Thyroid gland (tissue), 4 donors: ENCODE measurements around the gene EFNA3. TPM values are rescaled to one million over a fixed set of nuclear protein-coding genes. Genes with fewer than 3 reads are reported as not detected.
A peak's percentile ranks its signal among the peaks of the same experiment; 100 is the strongest.

Source experiments
- DNase-seq, 2 donors: peaks; one replicate each; pipeline ENCODE4 v3.0.0-alpha.2; 2019
- H3K27ac ChIP-seq, 3 donors: fragments of 200-600 bp; sonication (generic); 1 replicate in 2 of 3; 2 replicates in 1 of 3; pipeline ENCODE4 v1.5.1; 2016 to 2019; ENCODE audit warnings: mild to moderate bottlenecking in 1 of 3, moderate library complexity in 1 of 3
- H3K27me3 ChIP-seq: fragments of 200-600 bp; sonication (generic); one replicate; pipeline ENCODE4 v1.5.1; 2019
- H3K36me3 ChIP-seq, 2 donors: fragments of 200-600 bp; sonication (generic); one replicate each; pipeline ENCODE4 v1.5.1; 2016 to 2019
- H3K4me1 ChIP-seq, 2 donors: fragments of 200-600 bp; sonication (generic); one replicate each; pipeline ENCODE4 v1.5.1; 2017 to 2019
- H3K4me3 ChIP-seq, 3 donors: fragments of 200-600 bp; sonication (generic); replicated peaks in 1 of 3; 1 replicate in 2 of 3; 2 replicates in 1 of 3; pipeline ENCODE4 v1.5.1; 2016; ENCODE audit warnings: mild to moderate bottlenecking in 1 of 3
- H3K9me3 ChIP-seq: fragments of 200-600 bp; sonication (generic); one replicate; pipeline ENCODE4 v1.5.1; 2017
- CTCF ChIP-seq, 6 experiments: fragments of 200-600 bp in 3 of 6; fragments of 450-650 bp in 3 of 6; sonication (generic) in 3 of 6; IDR thresholded peaks; one replicate each; pipeline ENCODE4 v1.5.1; 2016 to 2019; ENCODE audit warnings: antibody characterized with exemption in 6 of 6, mild to moderate bottlenecking in 2 of 6, inconsistent platforms in 1 of 6, moderate library complexity in 1 of 6
- POLR2A ChIP-seq, 2 donors: fragments of 450-650 bp; IDR thresholded peaks; one replicate each; pipeline ENCODE4 v1.6.1; 2017; ENCODE audit warnings: antibody characterized with exemption in 2 of 2, mild to moderate bottlenecking in 2 of 2, moderate library complexity in 1 of 2
- WGBS, 2 donors: methylation state at CpG; one replicate each; pipeline ENCODE4 v1.1.5; 2017; 5-methylcytosine and 5-hydroxymethylcytosine counted together
- intact Hi-C: fragments of 100-400 bp; cut with DNase I; formaldehyde crosslinking; loops from one replicate; pipeline ENCODE4 v1.15.1; 2023
- total RNA-seq, 4 donors: library from RNA; depleted of rRNA; stranded (reverse); fragments of >200 nt; gene quantifications; one replicate each; pipeline ENCODE4 v1.2.3, GENCODE V29; 2016

EFNA3 gene
- total RNA-seq, 4 donors from 2014 or later: 1.2 to 2.9 (median 2.0) TPM

- Histone ChIP-seq H3K27me3 (no peaks in the 10 kb centered on the region), H3K36me3 (no peaks in the 10 kb centered on the region), H3K9me3 (no peaks in the 10 kb centered on the region), H3K27ac (no peak overlapping the region), H3K4me3 (no peak overlapping the region), H3K4me1 (peaks cover 0 to 5% of the 10 kb centered on the region in 2 donors)
- TF ChIP-seq CTCF (IDR thresholded peaks at IDR 0.05): no peak
- TF ChIP-seq POLR2A (IDR thresholded peaks at IDR 0.05): no peak
- DNase-seq: no peak
- intact Hi-C loops: loop anchor here (5.0 kb wide), 1 partner anchor 49 kb away; no protein-coding TSS in a partner anchor
- WGBS, 2 donors: 77 to 82% methylated on average over 5 of the region's 5 CpGs
Observed at GRCh38 chr1:155108296-155108695, 29.7 kb downstream of the EFNA3 start.

GRCh38 chr1:155110381-155110780 lies 31.7 kb downstream of the EFNA3 start:
- no peaks in the 10 kb centered on the region for H3K36me3 ChIP-seq
- H3K4me3 ChIP-seq: no peak overlapping the region
- no peaks in the 10 kb centered on the region for H3K27me3 ChIP-seq
- 88% methylated on average over 8 of the region's 8 CpGs for WGBS, 2 donors
- TF ChIP-seq CTCF (IDR thresholded peaks at IDR 0.05) (no peak), POLR2A (IDR thresholded peaks at IDR 0.05) (no peak)
- intact Hi-C loops: no loop called here
- H3K27ac ChIP-seq: no peak overlapping the region
- no peak for DNase-seq
- no peaks in the 10 kb centered on the region for H3K4me1 ChIP-seq
- H3K9me3 ChIP-seq: no peaks in the 10 kb centered on the region

- H3K4me3 ChIP-seq: no peak overlapping the region
- no peak overlapping the region for H3K27ac ChIP-seq
- TF ChIP-seq CTCF (IDR thresholded peaks at IDR 0.05): no peak
- no peak for TF ChIP-seq POLR2A (IDR thresholded peaks at IDR 0.05)
- H3K27me3 ChIP-seq: no peaks in the 10 kb centered on the region
- DNase-seq: no peak
- H3K4me1 ChIP-seq: no peaks in the 10 kb centered on the region
- 83 to 84% methylated on average over 8 of the region's 8 CpGs for WGBS, 2 donors
- intact Hi-C loops: no loop called here
- no peaks in the 10 kb centered on the region for H3K9me3 ChIP-seq
- no peaks in the 10 kb centered on the region for H3K36me3 ChIP-seq
Observed at GRCh38 chr1:155110826-155111225, 32.2 kb downstream of the EFNA3 start.

GRCh38 chr1:155113450-155113980 lies 34.9 kb downstream of the EFNA3 start:
- DNase-seq: no peak
- Histone ChIP-seq H3K27ac (no peak overlapping the region), H3K4me3 (no peak overlapping the region), H3K36me3 (no peaks in the 10 kb centered on the region), H3K27me3 (no peaks in the 10 kb centered on the region), H3K4me1 (no peaks in the 10 kb centered on the region), H3K9me3 (no peaks in the 10 kb centered on the region)
- intact Hi-C loops: no loop called here
- 66 to 68% methylated on average over 5 of the region's 5 CpGs for WGBS, 2 donors
- no peak for TF ChIP-seq POLR2A (IDR thresholded peaks at IDR 0.05)
- TF ChIP-seq CTCF (IDR thresholded peaks at IDR 0.05): no peak

- intact Hi-C loops: no loop called here
- Histone ChIP-seq H3K36me3 (no peaks in the 10 kb centered on the region), H3K27ac (no peak overlapping the region), H3K4me1 (no peaks in the 10 kb centered on the region), H3K27me3 (no peaks in the 10 kb centered on the region), H3K4me3 (no peak overlapping the region), H3K9me3 (no peaks in the 10 kb centered on the region)
- whole genome bisulfite sequencing, 2 donors: 39 to 52% methylated on average over 5 of the region's 5 CpGs
- peak in 1 of 2 donors; percentile 44 for DNase-seq
- no peak for TF ChIP-seq POLR2A (IDR thresholded peaks at IDR 0.05)
- no peak for TF ChIP-seq CTCF (IDR thresholded peaks at IDR 0.05)
Observed at GRCh38 chr1:155116113-155116764, 37.6 kb downstream of the EFNA3 start.
